ENCODE measurements around the gene OR52E6.

DNA sequence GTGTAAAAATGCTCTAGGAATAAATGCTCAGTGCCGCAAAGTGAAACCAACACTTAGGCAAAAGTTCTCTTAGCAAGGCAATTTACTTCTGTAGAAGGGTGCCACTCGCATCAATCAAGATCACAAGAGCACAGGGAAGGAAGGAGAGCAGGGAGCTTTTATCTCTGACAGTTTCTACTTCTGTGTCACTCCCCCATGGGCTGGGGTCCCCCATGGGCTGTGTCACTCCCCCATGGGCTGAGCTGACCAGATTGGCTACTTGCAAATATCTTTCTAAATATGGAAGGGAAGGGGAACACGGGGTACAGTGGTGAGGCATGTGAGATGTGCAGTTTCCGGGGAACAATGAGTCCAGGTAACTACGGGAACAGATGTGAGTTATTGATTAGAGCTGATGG is 32.6 kb downstream of the OR52E6 start:
- TF ChIP-seq, protein P1, sequence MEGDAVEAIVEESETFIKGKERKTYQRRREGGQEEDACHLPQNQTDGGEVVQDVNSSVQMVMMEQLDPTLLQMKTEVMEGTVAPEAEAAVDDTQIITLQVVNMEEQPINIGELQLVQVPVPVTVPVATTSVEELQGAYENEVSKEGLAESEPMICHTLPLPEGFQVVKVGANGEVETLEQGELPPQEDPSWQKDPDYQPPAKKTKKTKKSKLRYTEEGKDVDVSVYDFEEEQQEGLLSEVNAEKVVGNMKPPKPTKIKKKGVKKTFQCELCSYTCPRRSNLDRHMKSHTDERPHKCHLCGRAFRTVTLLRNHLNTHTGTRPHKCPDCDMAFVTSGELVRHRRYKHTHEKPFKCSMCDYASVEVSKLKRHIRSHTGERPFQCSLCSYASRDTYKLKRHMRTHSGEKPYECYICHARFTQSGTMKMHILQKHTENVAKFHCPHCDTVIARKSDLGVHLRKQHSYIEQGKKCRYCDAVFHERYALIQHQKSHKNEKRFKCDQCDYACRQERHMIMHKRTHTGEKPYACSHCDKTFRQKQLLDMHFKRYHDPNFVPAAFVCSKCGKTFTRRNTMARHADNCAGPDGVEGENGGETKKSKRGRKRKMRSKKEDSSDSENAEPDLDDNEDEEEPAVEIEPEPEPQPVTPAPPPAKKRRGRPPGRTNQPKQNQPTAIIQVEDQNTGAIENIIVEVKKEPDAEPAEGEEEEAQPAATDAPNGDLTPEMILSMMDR (IDR thresholded peaks at IDR 0.05), result no peak
- TF ChIP-seq POLR2A (IDR thresholded peaks at IDR 0.05), result no peak
